ENCODE data around the gene FRMD4A. TPM values are rescaled to one million over a fixed set of nuclear protein-coding genes. Genes with fewer than 3 reads are reported as not detected.
A peak's percentile ranks its signal among the peaks of the same experiment; 100 is the strongest.

The FRMD4A gene
- total RNA-seq, 1 experiment from 2014 or later, result 18.3 TPM

- TF ChIP-seq CTCF (conservative IDR thresholded peaks at IDR 0.05), result no peak
- no peak for TF ChIP-seq EZH2 (IDR thresholded peaks at IDR 0.05; ENCODE audit: low read depth)
- no peak overlapping the region for H3K4me2 ChIP-seq
- H3F3A ChIP-seq (ENCODE audit: insufficient read depth, low read depth), result peaks cover 19% of the 10 kb centered on the region
- H3K79me2 ChIP-seq (ENCODE audit: low read depth), result no peaks in the 10 kb centered on the region
- no peaks in the 10 kb centered on the region for H3K9me3 ChIP-seq (ENCODE audit: insufficient read depth, low read depth)
- DNase-seq, result no peak
- no peak overlapping the region for H2AFZ ChIP-seq
- H3K9me2 ChIP-seq (ENCODE audit: insufficient read depth), result no peaks in the 10 kb centered on the region
- peaks cover 18% of the 10 kb centered on the region for H3K4me1 ChIP-seq (replicated peaks; ENCODE audit: insufficient read depth)
- no peak overlapping the region for H3K4me3 ChIP-seq
- intact Hi-C loops (cut with micrococcal nuclease; ENCODE audit: unreplicated experiment), result no loop called here
- H3K27ac ChIP-seq, result no peak overlapping the region
- no peaks in the 10 kb centered on the region for H3K36me3 ChIP-seq (ENCODE audit: low read depth)
- CTCF ChIA-PET, result no interaction called here
- POLR2A ChIA-PET (ENCODE audit: unreplicated experiment), result no interaction called here
- no peaks in the 10 kb centered on the region for H3K27me3 ChIP-seq (ENCODE audit: insufficient read depth, low read depth)
- no TSS peak for BruUV-seq (replicated peaks)
- no peaks in the 10 kb centered on the region for H4K20me1 ChIP-seq (ENCODE audit: insufficient read depth)
These were observed 404.5 kb downstream of the FRMD4A start for GRCh38 chr10:13925971-13926780.

GRCh38 chr10:13924040-13924725, 406.5 kb downstream of the FRMD4A start:
- H3K4me2 ChIP-seq, result peak overlapping the region; percentile 18; the same call in 1 of the 2 replicates
- BruUV-seq (replicated peaks), result no TSS peak
- peaks cover 18% of the 10 kb centered on the region for H3K4me1 ChIP-seq (replicated peaks; ENCODE audit: insufficient read depth)
- H3K27ac ChIP-seq, result peak overlapping the region; percentile 67
- no peaks in the 10 kb centered on the region for H4K20me1 ChIP-seq (ENCODE audit: insufficient read depth)
- no peaks in the 10 kb centered on the region for H3K9me3 ChIP-seq (ENCODE audit: insufficient read depth, low read depth)
- no peaks in the 10 kb centered on the region for H3K79me2 ChIP-seq (ENCODE audit: low read depth)
- H3K36me3 ChIP-seq (ENCODE audit: low read depth), result no peaks in the 10 kb centered on the region
- no peak overlapping the region for H3K4me3 ChIP-seq
- TF ChIP-seq EZH2 (IDR thresholded peaks at IDR 0.05; ENCODE audit: low read depth) (no peak), CTCF (conservative IDR thresholded peaks at IDR 0.05) (no peak)
- H3F3A ChIP-seq (ENCODE audit: insufficient read depth, low read depth), result peaks cover 19% of the 10 kb centered on the region
- ChIA-PET CTCF (interaction anchor here (0.7 kb wide), 1 partner anchor 396 kb away, joined by 5 read pairs; no protein-coding TSS in a partner anchor), POLR2A (ENCODE audit: unreplicated experiment) (interaction anchor here (0.7 kb wide), 1 partner anchor 43 kb away, joined by 8 read pairs; no protein-coding TSS in a partner anchor)
- intact Hi-C loops (cut with micrococcal nuclease; ENCODE audit: unreplicated experiment), result loop anchor here (1.0 kb wide), 2 partner anchors 20 to 42 kb away; no protein-coding TSS in a partner anchor
- no peaks in the 10 kb centered on the region for H3K27me3 ChIP-seq (ENCODE audit: insufficient read depth, low read depth)
- peak; percentile 37 to 76 for DNase-seq
- H2AFZ ChIP-seq, result no peak overlapping the region
- no peaks in the 10 kb centered on the region for H3K9me2 ChIP-seq (ENCODE audit: insufficient read depth)

- no peaks in the 10 kb centered on the region for H3K79me2 ChIP-seq (ENCODE audit: low read depth)
- intact Hi-C loops (cut with micrococcal nuclease; ENCODE audit: unreplicated experiment), result no loop called here
- no peak overlapping the region for H3K4me2 ChIP-seq
- no peaks in the 10 kb centered on the region for H3K36me3 ChIP-seq (ENCODE audit: low read depth)
- CTCF ChIA-PET, result interaction anchor here (0.6 kb wide), 1 partner anchor 11 kb away, joined by 3 read pairs; no protein-coding TSS in a partner anchor
- peaks cover 18% of the 10 kb centered on the region for H3K4me1 ChIP-seq (replicated peaks; ENCODE audit: insufficient read depth)
- TF ChIP-seq CTCF (conservative IDR thresholded peaks at IDR 0.05) (no peak), EZH2 (IDR thresholded peaks at IDR 0.05; ENCODE audit: low read depth) (no peak)
- H3F3A ChIP-seq (ENCODE audit: insufficient read depth, low read depth), result peaks cover 19% of the 10 kb centered on the region
- no peak overlapping the region for H2AFZ ChIP-seq
- H4K20me1 ChIP-seq (ENCODE audit: insufficient read depth), result no peaks in the 10 kb centered on the region
- POLR2A ChIA-PET (ENCODE audit: unreplicated experiment), result interaction anchor here (0.7 kb wide), 1 partner anchor 41 kb away, joined by 4 read pairs; no protein-coding TSS in a partner anchor
- no TSS peak for BruUV-seq (replicated peaks)
- DNase-seq, result no peak
- no peak overlapping the region for H3K27ac ChIP-seq
- H3K9me3 ChIP-seq (ENCODE audit: insufficient read depth, low read depth), result no peaks in the 10 kb centered on the region
- H3K9me2 ChIP-seq (ENCODE audit: insufficient read depth), result no peaks in the 10 kb centered on the region
- H3K27me3 ChIP-seq (ENCODE audit: insufficient read depth, low read depth), result no peaks in the 10 kb centered on the region
- H3K4me3 ChIP-seq, result no peak overlapping the region
These were observed 408.1 kb downstream of the FRMD4A start for GRCh38 chr10:13922586-13922985.
